GM19397 (cell line): ENCODE results near the gene SMIM7.

Source experiments
- ATAC-seq: cut with Tn5 transposase; IDR thresholded peaks from one replicate; pipeline ENCODE4 v1.9.1; 2021; ENCODE audit warnings: mild to moderate bottlenecking, moderate library complexity; ENCODE audit not compliant: unreplicated experiment

SMIM7 gene

GRCh38 chr19:16623066-16623465 is 36.9 kb downstream of the SMIM7 start:
- no peak for ATAC-seq

GRCh38 chr19:16621165-16621800 is 38.7 kb downstream of the SMIM7 start:
- no peak for ATAC-seq

DNA sequence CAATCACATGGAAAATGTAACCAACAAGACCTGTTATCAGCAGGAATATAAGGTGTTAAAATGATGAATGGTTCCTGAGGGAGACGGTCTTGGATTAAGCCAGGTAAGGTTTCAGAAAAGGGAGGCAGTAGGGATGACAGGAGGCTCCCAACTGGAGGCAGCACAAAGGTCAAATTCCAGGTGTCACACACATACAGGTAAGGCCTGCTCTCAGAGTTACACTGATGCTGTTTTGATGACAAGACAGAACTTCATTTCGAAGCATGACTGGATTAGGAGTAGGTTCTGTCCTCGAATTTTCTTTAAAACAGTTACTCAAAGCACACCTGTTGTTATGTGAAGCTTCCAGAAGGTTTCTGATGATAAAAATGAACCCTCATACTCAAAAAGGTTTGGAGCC is 39.4 kb downstream of the SMIM7 start:
- no peak for ATAC-seq

- no peak for ATAC-seq
These were observed 39.9 kb downstream of the SMIM7 start for GRCh38 chr19:16620018-16620417.

DNA sequence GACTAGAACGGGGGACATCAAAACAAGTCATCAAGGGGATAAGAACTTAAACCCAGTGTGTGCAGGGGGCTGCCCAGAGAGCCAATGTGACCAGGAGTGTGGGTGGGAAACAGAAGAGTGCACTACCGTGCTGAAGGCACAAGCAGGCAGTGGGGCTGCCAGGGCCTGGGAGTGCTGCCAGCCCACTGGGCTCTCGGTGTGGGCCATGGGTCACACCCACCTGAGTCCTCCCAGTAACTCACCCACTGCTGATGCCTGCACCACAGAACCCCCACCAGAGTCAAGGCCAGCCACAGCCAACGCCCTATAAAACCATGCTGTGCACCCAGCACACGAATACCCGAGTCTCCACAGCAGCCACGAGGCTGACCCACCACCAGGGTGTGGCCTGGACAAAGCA is 40.5 kb downstream of the SMIM7 start:
- ATAC-seq = no peak

DNA sequence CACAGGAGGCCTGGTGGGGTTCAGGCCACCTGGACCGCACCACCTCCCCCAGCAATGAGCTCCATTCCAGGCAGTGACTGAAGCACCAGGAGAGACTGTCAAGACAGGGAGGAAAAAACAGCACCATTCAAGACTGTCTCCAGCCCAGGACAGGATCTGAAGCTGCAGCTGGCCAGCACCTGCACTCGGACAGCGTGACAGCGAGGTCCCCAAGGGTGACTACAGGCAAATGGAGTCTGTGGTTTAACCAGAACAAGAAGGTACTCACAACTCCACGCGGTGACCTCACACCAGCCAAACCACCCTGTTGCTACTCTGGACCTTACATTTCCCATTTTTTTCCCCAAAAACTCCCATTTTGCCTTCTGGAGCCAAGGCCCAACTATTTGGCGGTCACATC is 41.7 kb downstream of the SMIM7 start:
- no peak for ATAC-seq

DNA sequence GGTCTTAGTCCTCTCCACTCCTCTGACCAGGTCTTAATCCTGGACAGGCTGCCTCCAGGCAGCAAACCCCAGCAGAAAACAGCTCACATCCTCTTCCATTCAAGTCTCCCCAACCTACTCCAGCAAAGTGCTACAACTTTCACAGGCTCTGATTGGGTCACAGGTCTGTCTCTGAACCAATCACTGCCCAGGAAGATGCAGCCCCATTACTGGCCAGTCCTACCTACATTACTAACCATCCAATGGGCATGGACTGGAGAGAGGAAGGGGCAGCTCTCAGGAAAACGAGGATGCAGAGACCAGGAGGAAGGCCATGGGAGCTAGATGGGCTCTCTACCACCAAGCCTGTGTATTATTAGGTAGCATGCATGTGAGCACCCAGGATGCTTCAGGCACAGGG is 44.1 kb downstream of the SMIM7 start:
- no peak for ATAC-seq

- ATAC-seq = no peak
These were observed 45.0 kb downstream of the SMIM7 start for GRCh38 chr19:16614941-16615340.

GRCh38 chr19:16613841-16614240 is 46.1 kb downstream of the SMIM7 start:
- ATAC-seq = no peak

GRCh38 chr19:16612636-16613035 is 47.3 kb downstream of the SMIM7 start:
- ATAC-seq = no peak

GRCh38 chr19:16611121-16611520 is 48.8 kb downstream of the SMIM7 start:
- ATAC-seq = no peak

DNA sequence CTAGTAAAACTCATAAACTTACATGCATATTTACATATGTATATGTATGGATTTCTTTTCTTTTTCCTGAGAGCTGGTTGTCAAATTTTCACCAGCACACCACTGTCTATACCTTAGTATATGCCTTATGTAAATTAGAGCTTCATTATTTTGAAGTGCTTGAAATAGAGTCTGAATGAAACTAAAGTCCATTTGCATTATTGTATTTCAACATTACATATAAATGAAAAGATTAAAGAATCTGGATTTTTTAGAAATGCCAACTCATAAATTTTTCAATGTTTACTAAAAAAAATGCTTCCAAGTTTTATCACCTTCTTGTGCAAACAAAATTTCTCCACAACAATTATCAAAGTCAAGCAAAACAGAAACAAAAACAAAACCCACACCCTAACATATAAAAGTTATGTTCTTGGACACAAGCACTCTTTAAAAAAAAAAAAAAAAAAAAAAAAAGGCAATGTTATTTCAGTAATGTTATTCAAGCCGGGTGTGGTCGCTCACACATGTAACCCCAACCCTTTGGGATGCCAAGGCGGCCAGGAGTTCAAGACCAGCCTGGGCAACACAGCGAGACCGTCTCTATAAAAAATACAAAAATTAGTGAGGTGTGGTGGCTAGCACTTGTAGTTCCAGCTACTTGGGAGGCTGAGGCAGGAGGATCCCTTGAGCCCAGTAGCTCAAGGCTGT is 50.3 kb downstream of the SMIM7 start:
- ATAC-seq = no peak

- ATAC-seq = no peak
These were observed 51.6 kb downstream of the SMIM7 start for GRCh38 chr19:16608290-16608739.

- ATAC-seq = no peak
These were observed 52.1 kb downstream of the SMIM7 start for GRCh38 chr19:16607819-16608218.

DNA sequence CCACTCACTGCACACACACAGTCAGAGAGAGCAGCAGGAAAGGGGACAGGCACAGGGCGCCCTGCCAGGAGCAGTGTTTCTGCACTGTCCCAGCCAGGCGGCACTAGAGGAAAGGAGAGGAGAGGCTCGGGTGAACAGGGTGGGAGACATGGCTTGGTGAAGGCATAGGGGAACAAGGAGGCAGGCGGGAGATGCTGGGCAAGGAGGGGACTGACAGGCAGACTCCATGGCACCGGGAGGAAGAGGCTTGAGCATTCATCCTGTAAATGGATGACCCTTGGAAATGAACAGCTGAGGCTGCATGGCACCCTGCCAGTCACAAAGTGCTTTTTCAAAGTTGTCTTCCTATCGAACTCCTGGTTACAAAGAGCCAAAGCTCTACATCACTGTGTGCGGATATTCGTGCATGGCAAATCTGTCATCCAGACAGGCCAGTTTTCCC is 54.4 kb downstream of the SMIM7 start:
- no peak for ATAC-seq

GRCh38 chr19:16605115-16605514 is 54.8 kb downstream of the SMIM7 start:
- ATAC-seq = no peak

DNA sequence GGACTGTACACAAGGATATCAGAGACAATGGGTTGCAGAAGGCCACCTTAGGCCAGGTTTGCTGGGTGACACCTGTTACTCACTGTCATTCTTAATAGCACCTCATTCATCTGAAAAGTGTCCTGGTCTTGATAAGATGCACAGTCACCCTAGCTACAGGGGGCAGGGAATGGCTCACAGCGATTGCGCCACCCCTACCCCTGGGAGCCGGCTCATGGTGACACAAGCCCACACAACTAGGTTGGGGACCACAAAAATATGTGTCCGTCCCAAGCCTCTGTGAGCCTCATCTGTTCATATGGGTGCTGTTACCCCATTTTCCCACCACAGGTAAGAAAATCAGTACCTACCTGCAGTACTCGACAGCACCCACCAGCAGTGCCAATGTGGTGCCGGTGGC is 55.3 kb downstream of the SMIM7 start:
- ATAC-seq = no peak

- no peak for ATAC-seq
These were observed 56.9 kb downstream of the SMIM7 start for GRCh38 chr19:16603090-16603489.

DNA sequence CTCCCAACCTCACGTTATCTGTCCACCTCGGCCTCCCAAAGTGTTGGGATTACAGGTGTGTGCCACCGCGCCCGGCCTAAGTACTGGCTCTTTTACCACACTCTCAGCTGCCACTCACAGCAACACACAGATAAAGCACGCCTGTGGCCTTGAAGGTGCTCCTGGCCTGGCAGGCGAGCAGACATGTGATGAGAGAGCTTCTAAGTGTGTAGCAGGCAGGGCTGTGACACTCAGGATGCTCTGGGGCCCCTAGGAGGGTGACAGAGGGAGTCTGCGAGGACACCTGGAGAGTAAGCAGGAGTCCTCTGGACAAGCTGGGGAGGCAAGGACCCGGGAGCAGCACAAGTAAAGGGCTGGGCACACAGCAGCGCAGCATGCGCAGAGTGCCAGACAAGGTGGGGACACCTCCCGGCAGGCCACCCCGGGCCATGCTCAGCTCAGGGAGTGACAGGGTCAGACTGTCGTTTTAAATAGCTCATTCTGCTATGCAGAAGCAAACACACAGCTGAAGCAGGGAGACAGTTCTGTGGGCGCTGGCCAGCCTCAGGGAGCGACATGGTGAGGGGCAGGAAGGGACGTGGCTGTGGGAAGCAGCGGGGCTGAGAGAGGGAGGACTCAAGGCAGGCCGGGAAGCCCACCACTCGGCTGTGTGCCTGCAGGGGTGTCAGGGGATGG is 58.4 kb downstream of the SMIM7 start:
- ATAC-seq = no peak

DNA sequence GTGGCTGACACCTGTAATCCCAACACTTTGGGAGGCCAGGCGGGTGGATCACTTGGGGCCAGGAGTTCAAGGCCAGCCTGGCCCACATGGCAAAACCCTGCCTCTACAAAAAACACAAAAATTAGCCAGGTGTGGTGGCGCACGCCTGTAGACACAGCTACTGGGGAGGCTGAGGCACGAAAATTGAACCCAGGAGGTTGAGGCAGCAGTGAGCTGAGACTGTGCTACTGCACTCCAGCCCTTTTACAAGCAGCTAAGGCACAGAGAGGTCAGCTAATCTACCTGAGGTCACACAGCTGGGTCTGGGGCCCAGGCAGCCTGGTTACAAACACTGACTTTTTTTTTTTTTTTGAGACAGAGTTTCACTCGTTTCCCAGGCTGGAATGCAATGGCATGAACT is 59.1 kb downstream of the SMIM7 start:
- no peak for ATAC-seq

DNA sequence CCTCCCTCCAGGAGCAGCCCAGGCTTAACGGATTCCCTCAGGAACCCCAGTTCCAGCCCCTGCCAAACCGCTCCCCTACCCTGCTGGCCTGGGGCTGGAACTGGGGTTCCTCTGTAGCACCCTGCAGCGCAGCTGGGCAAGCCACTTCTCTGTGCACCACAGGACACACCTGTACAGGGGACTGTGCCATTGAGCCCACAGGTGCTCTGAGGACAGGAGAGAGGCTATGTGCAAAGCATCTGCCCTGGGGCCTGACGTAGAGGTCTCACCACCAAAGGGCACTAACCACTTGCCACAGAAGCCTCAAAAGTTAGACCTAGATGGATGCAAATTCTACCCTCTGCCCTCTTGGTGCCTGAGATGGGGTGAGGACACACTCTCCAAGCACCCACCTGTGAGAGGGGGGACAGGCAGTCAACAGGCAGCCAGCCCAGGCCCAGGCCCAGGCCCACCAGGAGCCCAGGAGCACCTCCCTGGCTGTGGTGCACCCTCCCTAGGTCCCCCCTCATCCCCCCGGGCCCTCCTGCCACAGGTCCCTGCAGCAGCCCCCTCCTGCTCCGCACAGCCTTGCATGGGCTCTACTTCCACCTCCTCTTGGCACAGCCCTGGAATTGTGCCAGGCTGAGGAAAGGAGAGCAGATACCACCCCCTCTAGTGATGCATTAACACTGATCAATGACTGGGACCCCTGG is 60.1 kb downstream of the SMIM7 start:
- no peak for ATAC-seq

DNA sequence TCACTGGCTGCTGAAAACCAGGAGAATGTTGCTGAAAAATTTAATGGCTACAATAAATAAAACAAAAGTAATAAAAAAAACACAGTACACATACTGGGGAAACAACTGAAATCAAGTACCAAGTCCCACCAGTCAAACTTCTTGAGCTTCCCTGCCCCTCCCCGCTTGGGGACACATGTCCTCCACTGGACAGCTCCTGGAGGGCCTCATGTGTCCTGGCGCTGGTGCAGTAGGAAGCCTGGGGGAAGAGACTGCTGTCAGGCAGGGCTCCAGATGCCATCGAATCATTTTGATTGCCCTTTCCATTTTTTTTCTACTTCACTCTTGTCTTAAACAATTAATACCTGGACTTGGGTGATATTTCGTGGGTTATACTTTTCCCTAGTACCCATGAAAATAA is 61.1 kb downstream of the SMIM7 start:
- no peak for ATAC-seq
